GM10847 (cell line): ENCODE measurements around the gene ELL2.

ENCODE experiments used
- POLR2A ChIP-seq: IDR thresholded peaks from 2 replicates; pipeline ENCODE4 v1.6.1; 2011; ENCODE audit not compliant: insufficient read length; ENCODE audit errors: extremely low read depth

ELL2 gene

DNA sequence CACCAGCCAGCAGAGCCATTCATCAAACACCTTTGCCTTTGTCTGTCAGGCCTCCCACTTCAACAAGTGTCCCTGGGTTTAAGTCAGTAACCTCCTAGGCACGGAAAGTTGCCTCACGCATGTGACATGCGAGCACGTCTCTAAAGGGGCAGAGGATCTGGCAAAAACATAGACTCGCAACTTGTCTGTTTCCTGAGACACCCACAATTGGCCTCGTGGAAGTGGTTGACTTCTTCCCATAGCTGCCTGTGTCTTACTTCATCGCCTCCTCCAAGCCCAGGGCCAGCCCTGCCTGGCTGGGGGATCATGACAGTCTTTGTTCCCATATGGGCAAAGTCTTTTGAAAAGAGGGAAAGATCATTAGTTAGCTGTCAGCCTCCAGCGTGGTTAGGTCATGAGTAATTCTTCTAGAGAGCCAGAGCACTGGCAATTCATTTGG lies 103.6 kb downstream of the ELL2 start:
- no peak for TF ChIP-seq POLR2A

- TF ChIP-seq POLR2A, result no peak
Measured at GRCh38 chr5:95857185-95857945, 104.3 kb downstream of the ELL2 start.

DNA sequence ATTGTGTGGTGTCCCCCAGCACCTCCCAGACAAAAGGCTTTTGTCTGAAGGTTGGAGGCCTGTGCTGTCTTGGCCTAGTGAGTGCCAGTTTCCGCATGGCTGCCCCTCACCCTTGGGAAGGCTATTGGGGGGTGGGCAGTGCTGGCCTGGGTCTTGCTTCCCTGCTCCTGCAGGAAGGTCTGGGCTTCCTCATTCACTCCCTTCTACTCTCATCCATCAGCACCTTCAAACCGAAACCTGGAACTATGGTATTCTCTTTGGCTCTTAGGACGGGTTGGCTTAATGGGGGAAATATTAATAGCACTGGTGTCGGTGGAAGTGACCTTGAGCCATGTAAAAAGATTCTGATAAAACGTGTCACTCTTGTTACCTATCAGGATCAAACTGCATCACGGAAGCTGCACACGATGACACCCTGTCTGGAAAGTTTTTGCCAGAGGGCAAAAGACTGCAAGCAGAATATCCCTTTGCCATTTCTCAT lies 105.1 kb downstream of the ELL2 start:
- no peak for TF ChIP-seq POLR2A

- TF ChIP-seq POLR2A, result no peak
Measured at GRCh38 chr5:95853490-95853889, 108.2 kb downstream of the ELL2 start.

DNA sequence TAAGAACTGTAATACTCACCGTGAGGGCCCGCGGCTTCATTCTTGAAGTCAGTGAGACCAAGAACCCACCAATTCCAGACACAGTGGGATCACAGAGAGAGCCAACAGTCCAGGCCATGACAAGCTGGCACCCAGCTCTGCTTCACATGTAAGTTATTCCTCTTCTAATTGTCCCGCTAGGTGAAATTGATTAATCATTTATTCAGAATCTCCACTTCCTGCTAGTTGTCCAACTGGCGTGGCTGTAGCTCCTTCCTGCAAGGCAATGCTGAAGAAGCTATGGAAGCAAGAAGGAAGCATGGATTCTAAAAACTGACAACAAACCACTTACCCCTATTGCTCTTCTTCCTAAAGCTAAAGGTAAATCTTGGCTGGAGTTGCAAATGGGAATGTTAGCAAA lies 109.1 kb downstream of the ELL2 start:
- no peak for TF ChIP-seq POLR2A

DNA sequence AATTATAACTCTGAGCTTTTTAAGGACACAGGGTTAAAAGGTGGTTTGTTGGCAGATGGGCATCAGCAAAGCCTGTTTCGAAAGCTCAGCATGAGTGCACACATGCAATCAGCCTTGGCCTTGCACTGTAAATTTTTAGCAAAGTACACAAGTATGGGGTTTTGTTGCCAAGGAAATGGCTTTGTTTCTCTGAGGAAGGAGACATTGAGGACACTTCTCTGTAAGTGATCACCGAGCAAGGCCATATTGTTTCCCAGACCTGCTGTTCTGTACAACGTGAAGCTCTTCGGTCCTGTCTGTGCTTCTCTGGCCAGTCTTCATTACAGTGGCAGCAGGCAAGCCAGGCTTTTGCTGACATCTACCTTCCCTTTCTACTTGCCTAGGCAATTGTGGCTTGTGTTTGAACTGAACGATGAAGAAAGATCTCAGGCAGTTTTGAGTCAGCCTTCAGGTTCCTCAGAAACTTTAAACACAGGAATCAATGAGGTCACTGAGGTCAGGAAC lies 111.2 kb downstream of the ELL2 start:
- no peak for TF ChIP-seq POLR2A

- no peak for TF ChIP-seq POLR2A
Measured at GRCh38 chr5:95848701-95849100, 113.0 kb downstream of the ELL2 start.

DNA sequence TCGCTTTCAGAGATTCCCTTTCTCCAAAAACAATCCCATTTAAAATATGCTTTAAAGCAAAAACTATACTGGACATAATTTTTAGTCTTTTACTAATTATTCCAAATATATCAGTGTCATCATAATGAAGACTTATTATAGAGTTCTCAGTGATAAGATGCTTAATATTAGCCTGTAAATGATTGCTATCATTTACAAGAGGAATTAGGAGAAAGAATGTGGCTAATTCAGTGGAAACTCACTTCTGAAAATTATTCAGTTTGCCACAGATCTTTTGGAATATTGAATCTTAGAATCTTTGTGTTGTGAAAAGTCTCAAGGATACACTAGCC lies 114.4 kb downstream of the ELL2 start:
- TF ChIP-seq POLR2A, result no peak

DNA sequence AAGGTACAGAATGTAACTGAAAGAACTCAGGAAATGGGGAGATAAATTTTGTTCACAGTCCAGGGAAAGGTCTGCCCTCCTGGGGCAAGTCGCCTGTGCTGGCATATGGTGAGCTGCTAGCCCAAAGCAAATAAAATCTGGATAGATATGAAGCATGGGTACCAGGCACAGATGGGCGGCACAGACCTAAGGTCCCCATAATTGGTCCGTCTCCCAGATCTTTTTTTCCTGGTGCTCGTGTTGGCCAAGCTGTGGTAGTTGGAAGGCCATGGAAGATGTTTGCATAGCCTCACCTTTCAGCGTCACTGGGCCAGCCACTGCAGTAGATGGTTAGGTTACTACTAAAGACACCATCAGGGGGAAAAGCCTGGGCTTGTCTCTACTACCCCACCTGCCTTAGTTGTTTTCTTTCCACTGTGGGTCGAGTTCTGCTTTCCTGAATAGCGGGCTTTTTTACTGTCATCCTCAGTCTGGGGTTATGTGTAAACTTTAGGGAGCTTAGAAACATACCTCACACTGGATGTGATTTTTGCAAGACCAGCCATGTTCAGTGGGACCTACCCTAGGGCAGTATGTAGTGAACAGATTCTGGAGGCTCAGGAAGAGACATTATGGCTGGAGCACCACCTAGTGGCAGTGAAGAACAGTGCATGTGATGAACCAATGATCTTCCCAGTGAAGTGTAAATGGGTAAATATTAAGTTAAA lies 114.9 kb downstream of the ELL2 start:
- TF ChIP-seq POLR2A, result no peak

- TF ChIP-seq POLR2A, result no peak
Measured at GRCh38 chr5:95845391-95845790, 116.3 kb downstream of the ELL2 start.

- no peak for TF ChIP-seq POLR2A
Measured at GRCh38 chr5:95843733-95844223, 117.9 kb downstream of the ELL2 start.

DNA sequence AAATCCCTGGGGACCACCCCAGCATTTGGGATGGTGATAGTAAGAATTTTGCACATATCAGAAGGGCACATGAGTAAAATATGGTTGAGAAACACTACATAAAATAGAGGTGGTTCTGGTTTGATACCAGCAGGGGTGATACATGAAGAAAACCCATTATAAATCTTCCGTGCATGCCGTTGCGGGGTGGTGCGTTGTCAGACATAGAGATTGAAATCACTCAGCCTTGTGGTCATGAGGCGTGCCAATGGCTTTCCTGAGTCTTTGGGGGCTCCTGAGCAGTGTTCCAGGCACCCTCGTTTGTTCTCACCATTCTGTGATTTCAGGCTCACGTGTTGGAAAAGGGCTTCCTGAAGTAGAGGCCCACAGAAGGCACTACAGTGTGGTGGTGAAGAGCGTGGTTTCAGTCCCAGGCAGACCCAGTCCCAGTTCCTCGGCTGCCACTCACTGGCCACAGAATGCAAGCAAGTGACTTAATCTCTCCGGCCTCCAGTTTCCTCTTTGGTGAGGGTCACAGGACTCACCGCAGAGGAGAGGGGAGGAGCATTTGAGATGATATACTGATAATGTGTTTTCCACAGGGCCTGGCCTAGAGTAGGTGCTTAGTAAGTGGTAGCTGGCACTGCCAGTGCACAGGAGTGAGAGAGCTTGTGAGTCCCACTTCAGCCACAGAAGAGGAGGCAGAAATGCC lies 118.7 kb downstream of the ELL2 start:
- TF ChIP-seq POLR2A, result no peak

GRCh38 chr5:95841914-95842812 lies 119.5 kb downstream of the ELL2 start:
- no peak for TF ChIP-seq POLR2A

DNA sequence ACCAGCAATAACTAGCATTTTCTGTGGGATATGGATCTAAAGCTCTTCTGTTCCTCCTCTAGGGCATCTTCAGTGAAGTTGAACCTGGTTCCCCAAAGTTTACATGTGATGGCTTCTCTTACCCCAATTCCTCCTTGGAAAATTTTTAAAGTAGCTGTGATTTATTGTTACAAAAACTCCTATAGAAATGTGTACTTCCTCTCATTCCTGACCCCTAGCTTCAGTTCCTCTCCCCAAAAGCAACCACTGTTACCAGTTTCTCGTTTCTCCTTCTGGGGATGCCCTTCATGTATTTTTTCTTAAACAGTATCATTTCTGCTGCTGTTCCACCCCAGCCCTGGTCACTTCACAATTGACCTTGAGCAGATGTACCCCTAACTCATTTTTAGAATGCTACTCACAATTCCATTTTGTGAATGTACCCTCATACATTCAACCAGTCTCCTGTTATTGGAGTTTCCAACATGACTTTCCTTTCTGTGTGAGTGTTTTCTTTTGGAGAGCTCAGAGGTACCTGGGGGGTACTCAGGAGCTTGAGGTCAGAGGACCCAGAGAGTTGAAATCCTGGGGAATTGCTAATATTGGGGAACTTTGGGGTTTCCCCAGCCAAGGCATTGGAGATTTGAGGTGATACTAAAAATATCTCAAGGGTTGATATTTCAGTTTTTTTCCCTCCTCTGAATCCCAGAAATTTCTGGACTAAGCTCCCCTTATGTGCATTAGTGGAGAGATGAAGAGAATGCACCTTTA lies 120.5 kb downstream of the ELL2 start:
- TF ChIP-seq POLR2A, result no peak
